Stimulated activated CD8-positive, alpha-beta memory T cell treated with anti-CD3 and anti-CD28 coated beads, Interleukin-4, amount 100 ng/mL, for 1 hour (primary cell): ENCODE results near the gene U2AF1L4.
A peak's percentile ranks its signal among the peaks of the same experiment; 100 is the strongest.
"Not testable (repeated sequence)": the region's sequence is repeated elsewhere in the genome, so short reads cannot be mapped to it uniquely, and the experiment has no call there.

ENCODE experiments used
- DNase-seq, 2 donors: peaks; one replicate each; pipeline ENCODE4 v3.0.0-alpha.2; 2020; ENCODE audit warnings: low read depth in 2 of 2, low spot score in 1 of 2

The U2AF1L4 gene

DNA sequence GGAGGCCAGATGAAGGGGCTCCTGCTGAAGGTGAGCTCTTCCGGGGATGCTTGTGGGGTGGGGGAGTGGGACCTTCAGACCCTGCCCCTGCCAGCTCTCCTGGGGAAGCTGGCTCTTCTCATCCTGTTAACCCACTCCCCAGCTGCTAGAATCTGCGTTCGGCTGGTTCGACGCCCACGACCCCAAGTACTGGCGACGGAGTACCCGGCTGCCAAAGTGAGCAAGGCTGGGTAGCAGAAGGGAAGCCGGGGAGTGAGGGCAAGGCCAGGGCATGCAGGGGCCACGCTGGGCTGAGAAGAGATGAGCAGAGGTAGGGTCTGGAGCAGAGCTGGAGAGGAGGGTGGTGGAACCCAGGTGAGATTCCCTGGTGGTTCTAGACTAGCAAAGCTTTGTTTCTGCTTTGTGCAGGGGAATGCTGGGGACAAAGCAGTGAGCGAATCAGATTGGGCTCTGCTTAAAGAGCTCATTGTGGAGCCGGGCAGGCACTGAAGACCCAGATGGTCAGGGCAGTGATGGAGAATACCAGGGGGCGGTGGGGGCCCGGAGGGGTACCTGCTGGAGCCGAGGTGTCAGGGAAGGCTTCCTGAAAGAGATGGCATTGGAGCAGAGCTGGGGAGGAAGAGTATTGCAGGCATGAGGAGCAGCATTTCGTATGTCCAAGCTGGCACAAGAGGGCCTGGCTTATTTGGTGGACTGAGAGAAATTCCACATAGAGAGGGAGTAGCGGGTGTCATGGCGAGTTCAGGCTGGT lies 17.1 kb downstream of the U2AF1L4 start:
- DNase-seq, result no peak

DNA sequence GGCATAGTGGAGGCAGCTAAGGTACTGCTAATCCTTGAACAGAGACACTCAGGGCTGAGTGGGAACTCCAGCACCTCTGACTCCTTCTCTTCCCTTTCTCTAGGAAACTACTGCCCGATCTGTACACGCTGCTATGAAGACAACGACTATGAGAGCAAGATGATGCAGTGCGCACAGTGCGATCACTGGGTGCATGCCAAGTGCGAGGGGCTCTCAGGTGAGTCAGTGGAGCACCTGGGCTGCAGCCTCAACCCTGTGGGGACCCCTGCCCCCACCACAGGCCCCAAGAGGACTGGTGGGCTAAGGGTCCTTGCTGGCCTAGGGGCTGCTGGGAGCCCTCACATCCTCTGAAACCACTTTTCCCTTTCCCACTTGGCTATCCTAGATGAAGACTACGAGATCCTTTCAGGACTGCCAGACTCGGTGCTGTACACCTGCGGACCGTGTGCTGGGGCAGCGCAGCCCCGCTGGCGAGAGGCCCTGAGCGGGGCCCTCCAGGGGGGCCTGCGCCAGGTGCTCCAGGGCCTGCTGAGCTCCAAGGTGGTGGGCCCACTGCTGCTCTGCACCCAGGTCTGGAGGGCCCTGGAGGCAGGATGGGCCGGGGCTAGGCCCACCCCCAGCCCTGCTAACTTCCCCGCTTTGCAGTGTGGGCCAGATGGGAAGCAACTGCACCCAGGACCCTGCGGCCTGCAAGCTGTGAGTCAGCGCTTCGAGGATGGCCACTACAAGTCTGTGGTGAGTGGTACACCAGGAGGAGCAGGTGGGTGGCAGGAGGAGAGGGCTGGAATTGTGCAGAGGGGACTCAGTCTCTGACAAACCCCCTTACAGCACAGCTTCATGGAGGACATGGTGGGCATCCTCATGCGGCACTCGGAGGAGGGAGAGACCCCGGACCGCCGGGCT lies 17.9 kb downstream of the U2AF1L4 start:
- DNase-seq, result no peak

DNA sequence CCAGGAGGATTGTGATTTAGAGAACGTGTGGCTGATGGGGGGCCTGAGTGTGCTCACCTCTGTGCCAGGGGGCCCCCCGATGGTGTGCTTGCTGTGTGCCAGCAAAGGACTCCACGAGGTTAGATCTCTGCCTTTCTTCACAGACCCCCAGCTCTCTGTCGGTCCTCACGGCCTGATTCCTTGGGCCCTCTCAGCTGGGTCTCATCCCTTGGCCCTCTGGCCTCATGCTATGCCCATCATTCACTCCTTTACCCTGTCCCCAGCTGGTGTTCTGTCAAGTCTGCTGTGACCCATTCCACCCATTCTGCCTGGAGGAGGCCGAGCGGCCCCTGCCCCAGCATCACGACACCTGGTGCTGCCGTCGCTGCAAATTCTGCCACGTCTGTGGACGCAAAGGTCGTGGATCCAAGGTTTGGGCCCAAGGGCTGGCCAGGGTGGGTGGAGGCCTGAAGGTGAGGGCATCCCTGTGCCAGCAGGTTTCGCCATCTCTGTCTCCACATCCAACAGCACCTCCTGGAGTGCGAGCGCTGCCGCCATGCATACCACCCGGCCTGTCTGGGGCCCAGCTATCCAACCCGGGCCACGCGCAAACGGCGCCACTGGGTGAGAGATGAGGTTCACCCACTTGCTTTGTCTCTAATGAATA lies 19.9 kb downstream of the U2AF1L4 start:
- no peak for DNase-seq

DNA sequence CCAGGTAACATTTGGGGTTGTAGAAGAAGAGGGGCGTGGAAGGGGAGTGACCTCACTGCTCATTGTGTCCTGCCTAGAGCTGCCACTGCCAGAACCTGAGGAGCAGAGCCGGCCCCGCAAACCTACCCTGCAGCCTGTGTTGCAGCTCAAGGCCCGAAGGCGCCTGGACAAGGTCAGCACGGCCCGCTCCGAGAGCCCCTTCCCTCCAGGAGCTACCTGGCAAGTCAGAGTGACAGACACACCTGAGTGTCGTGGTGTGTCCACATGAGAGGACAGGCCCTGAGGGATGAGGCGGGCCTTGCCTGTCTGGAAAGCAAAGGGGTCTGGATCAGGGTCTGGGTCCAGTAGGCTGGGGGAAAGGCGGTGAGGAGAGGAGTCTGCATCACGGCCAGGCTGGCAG lies 20.7 kb downstream of the U2AF1L4 start:
- DNase-seq, result no peak

DNA sequence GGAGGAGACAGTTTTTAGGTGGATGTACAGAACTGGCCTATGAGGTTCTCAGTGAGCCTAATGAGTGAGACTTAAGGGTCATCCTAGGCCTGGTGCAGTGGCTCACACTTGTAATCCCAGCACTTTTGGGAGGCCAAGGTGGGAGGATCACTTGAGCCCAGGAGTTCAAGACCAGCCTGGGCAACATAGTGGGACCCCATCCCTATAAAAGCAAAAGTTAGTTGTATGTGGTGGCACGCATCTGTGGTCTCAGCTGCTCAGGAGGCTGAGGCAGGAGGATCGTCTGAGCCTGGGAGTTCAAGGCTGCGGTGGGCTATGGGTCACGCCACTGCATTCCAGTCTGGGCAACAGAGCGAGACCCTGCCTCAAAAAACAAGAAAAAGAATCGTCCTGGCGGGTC lies 21.1 kb downstream of the U2AF1L4 start:
- DNase-seq, result not testable (repeated sequence)

DNA sequence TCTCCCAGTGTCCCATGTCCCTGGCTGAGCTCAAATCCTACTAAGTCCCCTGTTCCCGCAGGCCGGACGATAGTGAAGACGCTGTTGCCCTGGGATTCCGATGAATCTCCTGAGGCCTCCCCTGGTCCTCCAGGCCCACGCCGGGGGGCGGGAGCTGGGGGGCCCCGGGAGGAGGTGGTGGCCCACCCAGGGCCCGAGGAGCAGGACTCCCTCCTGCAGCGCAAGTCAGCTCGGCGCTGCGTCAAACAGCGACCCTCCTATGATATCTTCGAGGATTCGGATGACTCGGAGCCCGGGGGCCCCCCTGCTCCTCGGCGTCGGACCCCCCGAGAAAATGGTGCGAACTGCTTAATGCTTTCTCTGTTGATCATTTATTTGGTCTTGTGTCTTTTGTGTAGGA lies 21.5 kb downstream of the U2AF1L4 start:
- DNase-seq, result no peak

DNA sequence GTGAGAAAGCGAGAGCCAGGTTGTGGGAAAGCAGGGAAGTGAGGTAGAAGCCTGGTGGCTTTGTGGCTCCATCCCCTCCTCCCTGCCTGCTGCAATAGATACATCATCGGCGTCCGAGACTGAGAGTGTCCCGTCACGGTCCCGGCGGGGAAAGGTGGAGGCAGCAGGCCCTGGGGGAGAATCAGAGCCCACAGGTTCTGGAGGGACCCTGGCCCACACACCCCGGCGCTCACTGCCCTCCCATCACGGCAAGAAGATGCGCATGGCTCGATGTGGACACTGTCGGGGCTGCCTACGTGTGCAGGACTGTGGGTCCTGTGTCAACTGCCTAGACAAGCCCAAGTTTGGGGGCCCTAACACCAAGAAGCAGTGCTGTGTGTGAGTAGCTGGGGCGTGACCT lies 22.3 kb downstream of the U2AF1L4 start:
- no peak for DNase-seq

DNA sequence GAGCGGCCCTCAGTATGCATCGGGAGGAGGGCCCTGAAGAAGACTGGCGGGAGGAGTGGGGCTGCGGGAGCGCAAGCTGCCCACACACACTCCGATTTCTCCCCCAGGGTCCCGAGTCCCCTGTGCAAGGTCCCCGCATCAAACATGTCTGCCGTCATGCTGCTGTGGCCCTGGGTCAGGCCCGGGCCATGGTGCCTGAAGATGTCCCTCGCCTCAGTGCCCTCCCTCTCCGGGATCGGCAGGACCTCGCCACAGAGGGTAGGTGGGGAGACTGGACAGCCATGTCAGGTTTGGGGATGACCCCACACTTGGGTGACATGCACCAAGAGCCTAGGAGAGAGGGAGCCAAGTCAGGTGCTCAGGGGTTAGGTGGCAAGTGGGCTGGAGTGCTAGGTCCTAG lies 22.8 kb downstream of the U2AF1L4 start:
- no peak for DNase-seq

DNA sequence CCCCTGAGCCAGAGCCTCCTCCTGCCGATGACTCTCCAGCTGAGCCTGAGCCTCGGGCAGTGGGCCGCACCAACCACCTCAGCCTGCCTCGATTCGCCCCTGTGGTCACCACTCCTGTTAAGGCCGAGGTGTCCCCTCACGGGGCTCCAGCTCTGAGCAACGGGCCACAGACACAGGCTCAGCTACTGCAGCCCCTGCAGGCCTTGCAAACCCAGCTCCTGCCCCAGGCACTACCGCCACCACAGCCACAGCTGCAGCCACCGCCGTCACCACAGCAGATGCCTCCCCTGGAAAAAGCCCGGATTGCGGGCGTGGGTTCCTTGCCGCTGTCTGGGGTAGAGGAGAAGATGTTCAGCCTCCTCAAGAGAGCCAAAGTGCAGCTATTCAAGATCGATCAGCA lies 23.8 kb downstream of the U2AF1L4 start:
- no peak for DNase-seq

DNA sequence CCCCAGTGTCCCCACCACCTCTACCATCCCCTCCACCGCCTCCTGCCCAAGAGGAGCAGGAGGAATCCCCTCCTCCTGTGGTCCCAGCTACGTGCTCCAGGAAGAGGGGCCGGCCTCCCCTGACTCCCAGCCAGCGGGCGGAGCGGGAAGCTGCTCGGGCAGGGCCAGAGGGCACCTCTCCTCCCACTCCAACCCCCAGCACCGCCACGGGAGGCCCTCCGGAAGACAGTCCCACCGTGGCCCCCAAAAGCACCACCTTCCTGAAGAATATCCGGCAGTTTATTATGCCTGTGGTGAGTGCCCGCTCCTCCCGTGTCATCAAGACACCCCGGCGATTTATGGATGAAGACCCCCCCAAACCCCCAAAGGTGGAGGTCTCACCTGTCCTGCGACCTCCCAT lies 24.6 kb downstream of the U2AF1L4 start:
- DNase-seq, result no peak

DNA sequence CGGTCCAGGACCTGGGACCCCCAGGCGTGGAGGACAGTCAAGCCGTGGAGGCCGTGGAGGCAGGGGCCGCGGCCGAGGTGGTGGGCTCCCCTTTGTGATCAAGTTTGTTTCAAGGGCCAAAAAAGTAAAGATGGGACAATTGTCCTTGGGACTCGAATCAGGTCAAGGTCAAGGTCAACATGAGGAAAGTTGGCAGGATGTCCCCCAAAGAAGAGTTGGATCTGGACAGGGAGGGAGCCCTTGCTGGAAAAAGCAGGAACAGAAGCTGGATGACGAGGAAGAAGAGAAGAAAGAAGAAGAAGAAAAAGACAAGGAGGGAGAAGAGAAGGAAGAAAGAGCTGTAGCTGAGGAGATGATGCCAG lies 25.1 kb downstream of the U2AF1L4 start:
- no peak for DNase-seq

DNA sequence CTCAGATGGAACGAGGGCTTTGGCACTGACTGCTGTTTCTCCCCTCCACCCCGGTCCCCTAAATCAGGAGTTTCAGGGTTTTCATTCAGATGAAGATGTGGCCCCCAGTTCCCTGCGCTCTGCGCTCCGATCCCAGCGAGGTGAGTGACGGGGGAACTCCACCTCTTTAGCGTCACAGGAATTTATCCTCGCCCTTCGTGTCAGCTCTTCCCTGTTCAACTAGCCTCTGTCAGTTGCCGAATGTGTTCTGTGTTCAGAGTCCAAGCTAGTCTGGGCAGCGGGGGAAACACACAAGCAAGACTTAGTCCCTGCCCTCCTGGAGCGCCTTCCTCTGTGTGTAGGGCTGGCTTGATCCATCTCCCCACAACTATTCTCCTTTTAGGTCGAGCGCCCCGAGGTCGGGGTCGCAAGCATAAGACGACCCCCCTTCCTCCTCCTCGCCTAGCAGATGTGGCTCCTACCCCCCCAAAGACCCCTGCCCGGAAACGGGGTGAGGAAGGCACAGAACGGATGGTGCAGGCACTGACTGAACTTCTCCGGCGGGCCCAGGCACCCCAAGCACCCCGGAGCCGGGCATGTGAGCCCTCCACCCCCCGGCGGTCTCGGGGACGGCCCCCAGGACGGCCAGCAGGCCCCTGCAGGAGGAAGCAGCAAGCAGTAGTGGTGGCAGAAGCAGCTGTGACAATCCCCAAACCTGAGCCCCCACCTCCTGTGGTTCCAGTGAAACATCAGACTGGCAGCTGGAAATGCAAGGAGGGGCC lies 25.6 kb downstream of the U2AF1L4 start:
- DNase-seq, result no peak

DNA sequence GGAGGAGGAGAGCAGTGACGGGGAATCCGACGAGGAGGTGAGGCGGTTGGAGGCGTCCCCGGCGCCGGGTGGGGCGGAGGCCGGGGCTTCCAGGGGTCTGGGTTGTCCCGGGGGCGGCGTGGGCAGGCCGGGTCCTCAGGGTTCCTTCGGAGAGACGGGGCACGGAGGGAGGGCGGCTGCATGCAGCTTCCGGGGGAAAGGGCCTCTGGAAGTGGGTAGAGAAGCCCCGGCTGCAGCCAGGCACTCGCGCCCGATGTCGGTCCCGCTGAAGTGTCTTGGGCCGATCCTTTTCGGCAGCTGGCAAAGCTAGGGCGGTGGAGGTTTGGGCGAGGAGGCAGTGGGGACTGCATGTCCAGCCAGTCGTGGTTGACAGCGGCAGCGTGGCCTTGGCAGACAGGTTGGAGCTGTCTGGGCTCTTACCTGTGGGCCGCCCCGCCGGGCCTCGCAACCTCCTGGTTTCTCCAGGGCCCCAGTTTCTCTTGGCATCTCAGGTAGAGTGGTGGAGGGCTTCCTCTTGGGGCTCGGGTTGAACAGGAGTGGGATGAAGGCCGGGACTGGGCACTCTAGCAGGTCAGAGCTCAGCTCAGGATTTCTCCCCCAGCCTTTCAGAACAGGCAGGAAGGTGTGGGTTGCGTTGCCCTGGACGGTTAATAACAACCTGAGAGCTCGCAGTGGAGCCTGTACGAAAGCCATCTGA lies 26.7 kb downstream of the U2AF1L4 start:
- DNase-seq, result no peak

DNA sequence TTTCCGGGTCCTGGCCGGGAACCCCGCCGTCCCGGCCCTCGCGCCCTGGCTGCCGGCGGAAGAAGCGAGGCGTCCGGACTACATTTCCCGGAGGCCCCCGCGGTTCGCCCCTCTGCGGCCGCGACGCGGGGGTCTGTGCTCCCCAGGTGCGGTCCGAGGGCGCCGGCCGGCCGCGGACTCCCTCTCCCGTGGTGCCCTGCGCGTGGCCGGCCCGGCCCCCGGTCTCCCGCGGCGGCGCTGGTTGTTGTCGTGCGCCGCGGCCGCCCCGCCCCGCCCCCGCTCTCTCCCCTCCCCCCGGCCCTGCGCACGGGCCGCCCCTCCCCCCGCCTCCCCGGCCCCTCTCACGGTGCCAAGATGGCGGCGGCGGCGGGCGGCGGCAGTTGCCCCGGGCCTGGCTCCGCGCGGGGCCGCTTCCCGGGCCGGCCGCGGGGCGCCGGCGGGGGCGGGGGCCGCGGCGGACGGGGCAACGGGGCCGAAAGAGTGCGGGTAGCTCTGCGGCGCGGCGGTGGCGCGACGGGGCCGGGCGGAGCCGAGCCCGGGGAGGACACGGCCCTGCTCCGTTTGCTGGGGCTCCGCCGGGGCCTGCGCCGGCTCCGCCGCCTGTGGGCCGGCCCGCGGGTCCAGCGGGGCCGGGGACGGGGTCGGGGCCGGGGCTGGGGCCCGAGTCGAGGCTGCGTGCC lies 27.4 kb downstream of the U2AF1L4 start, which contains the start of gene KMT2B:
KMT2B (plus strand) TSS at position 339 of the 680 bp plus-strand sequence; CDS start at position 355, 16 bp downstream.
- DNase-seq, result peak in 1 of 2 donors; percentile 38

DNA sequence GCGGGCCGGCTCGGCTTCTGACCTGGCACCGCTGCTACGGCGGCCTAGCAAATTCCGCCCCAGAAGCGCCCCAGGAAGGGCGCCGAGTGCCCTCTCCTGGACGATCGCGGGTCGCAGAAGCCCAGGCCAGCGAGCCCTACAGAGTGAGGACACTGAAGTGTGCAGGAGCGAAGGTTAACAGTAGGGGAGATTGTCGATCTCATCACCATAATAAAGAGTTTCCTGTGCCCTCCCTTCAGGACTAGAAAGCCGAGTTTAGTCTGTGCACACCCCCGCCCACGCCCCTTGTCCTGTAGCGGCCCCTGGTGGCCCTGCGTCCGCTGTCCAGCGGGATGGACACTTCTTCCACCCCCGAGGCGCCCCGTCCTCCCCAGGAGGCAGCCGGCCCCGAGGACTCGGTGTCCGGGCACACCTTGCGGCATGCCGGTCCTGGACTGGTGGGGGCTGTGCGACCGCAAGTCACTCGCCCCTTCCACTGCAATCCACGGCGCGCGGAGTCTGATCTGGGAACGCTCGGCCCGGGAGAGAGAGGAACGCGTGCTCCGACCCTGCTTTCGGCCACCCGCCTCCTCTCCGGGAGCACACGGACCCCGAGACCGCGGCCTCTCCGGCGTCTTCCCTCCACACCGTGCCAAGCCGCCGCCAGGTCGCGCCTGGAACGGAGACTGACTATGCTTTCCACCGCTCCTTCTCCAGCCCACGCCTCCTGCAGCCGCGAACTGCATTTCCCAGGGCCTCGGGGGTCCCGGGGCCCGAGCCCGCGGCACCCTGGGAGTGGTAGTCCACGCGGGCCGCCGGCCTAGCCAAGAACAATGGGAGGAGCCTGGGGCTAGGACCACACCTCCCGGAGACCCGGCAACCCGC lies 28.2 kb downstream of the U2AF1L4 start:
- DNase-seq, result peak; percentile 80 to 94

DNA sequence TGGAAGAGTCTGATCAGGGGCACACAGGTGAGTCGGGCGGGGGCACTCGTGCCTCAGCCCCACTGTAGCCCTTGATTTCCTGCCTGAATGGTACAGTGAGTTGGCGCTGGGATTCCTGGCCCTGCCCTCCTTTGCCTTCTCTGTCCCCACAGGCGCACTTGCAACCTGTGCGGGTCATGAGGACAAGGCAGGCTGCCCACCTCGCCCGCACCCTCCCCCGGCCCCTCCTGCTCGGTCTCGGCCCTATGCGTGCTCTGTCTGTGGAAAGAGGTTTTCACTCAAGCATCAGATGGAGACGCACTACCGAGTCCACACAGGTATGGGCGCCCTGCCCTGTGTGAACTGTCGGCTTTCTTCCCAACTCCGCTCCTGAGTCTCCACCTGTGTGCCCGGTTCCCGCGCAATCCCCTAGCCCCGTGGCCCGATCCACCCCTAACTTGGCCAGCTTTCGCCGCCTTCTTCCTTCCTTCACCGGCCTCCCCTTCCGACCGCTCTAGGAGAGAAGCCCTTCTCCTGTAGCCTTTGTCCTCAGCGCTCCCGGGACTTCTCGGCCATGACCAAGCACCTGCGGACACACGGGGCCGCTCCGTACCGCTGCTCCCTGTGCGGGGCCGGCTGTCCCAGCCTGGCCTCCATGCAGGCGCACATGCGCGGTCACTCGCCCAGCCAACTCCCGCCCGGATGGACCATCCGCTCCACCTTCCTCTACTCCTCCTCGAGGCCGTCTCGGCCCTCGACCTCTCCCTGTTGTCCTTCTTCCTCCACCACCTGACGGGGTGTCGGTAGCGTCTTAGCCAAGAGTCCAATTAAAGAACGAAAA lies 29.0 kb downstream of the U2AF1L4 start:
- DNase-seq, result no peak

DNA sequence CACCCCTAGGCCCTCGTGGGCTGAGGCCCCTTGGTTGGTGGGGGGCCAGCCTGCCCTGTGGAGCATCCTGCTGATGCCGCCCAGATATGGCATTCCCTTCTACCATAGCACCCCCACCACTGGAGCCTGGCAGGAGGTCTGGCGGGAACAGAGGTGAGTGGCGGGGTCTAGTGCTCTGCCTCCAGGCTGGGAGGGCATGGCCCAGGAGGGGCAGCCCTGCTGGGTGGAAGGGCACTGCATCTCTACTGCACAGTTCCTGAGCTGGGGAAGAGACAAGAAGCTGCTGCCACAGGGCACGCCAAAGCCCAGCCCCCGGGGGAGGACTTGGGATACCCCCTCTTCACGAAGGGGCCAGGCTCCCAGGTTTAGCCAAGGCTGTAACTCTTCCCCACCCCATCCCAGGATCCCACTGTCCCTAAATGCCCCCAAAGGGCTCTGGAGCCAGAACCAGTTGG lies 29.8 kb downstream of the U2AF1L4 start:
- DNase-seq, result no peak
